ENCODE data around the gene TBX18.

TBX18 gene

DNA sequence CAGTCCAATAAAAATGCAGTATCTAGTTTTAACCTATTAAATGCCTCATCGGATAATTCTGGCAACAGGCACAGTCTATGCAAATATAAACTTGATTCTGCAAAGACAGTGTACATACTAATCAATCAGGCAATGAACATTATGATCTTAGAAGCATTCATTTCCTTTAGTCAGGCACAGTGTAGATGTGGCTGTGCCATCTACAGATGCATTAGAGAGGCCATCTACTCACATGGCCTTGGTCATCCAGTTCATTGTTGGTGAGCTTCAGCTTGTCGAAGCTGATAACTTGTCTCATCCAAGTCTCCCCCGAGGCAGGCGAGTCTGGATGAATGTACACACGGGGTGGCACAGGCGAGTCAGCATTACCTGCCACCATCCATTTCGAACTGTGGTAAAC is 7.9 kb downstream of the TBX18 start:
- no peak overlapping the region for H3K27ac ChIP-seq
- H3K36me3 ChIP-seq, result no peaks in the 10 kb centered on the region
- H3K27me3 ChIP-seq, result peaks cover 57% of the 10 kb centered on the region
- TF ChIP-seq, protein P1, sequence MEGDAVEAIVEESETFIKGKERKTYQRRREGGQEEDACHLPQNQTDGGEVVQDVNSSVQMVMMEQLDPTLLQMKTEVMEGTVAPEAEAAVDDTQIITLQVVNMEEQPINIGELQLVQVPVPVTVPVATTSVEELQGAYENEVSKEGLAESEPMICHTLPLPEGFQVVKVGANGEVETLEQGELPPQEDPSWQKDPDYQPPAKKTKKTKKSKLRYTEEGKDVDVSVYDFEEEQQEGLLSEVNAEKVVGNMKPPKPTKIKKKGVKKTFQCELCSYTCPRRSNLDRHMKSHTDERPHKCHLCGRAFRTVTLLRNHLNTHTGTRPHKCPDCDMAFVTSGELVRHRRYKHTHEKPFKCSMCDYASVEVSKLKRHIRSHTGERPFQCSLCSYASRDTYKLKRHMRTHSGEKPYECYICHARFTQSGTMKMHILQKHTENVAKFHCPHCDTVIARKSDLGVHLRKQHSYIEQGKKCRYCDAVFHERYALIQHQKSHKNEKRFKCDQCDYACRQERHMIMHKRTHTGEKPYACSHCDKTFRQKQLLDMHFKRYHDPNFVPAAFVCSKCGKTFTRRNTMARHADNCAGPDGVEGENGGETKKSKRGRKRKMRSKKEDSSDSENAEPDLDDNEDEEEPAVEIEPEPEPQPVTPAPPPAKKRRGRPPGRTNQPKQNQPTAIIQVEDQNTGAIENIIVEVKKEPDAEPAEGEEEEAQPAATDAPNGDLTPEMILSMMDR (IDR thresholded peaks at IDR 0.05), result no peak
- no peaks in the 10 kb centered on the region for H3K9me3 ChIP-seq
- no peaks in the 10 kb centered on the region for H3K4me1 ChIP-seq (ENCODE audit: control insufficient read depth in 1 of 2, insufficient read depth in 1 of 2, low read depth in 1 of 2, low read length in 1 of 2)
- H3K4me3 ChIP-seq (ENCODE audit: low read depth in 1 of 2, low read length in 1 of 2), result no peak overlapping the region

GRCh38 chr6:84753173-84753572 is 11.2 kb downstream of the TBX18 start:
- no peaks in the 10 kb centered on the region for H3K4me1 ChIP-seq (ENCODE audit: control insufficient read depth in 1 of 2, insufficient read depth in 1 of 2, low read depth in 1 of 2, low read length in 1 of 2)
- H3K27me3 ChIP-seq, result peaks cover 24% of the 10 kb centered on the region
- H3K4me3 ChIP-seq (ENCODE audit: low read depth in 1 of 2, low read length in 1 of 2), result no peak overlapping the region
- H3K27ac ChIP-seq, result no peak overlapping the region
- TF ChIP-seq, protein P1 (IDR thresholded peaks at IDR 0.05), result no peak
- no peaks in the 10 kb centered on the region for H3K36me3 ChIP-seq
- no peaks in the 10 kb centered on the region for H3K9me3 ChIP-seq

- Histone ChIP-seq H3K9me3 (no peaks in the 10 kb centered on the region), H3K4me1 (ENCODE audit: control insufficient read depth in 1 of 2, insufficient read depth in 1 of 2, low read depth in 1 of 2, low read length in 1 of 2) (no peaks in the 10 kb centered on the region), H3K4me3 (ENCODE audit: low read depth in 1 of 2, low read length in 1 of 2) (no peak overlapping the region), H3K27me3 (peaks cover 19% of the 10 kb centered on the region), H3K36me3 (no peaks in the 10 kb centered on the region), H3K27ac (no peak overlapping the region)
- TF ChIP-seq, protein P1 (IDR thresholded peaks at IDR 0.05), result no peak
Observed at GRCh38 chr6:84752118-84752850, 12.1 kb downstream of the TBX18 start.

DNA sequence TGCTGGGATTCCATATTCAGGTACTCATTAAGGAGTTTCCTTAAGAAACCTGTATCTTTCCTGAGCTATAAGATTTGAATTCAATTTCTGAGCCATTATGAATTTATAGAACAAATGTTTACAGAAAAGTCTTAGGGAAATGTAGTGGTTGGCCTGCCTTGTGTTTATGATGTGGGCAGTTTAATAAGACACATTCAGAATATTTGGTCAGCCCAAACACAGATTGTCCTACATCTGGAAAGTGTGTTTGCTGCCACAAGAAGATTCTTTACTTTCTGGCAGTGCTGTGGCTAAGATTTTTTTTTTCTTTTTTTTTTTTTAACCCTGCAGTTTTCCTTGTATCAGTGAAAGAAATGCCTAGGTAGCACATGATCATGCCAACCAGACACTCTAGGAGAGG is 15.2 kb downstream of the TBX18 start:
- H3K4me1 ChIP-seq (ENCODE audit: control insufficient read depth in 1 of 2, insufficient read depth in 1 of 2, low read depth in 1 of 2, low read length in 1 of 2), result no peaks in the 10 kb centered on the region
- TF ChIP-seq, protein P1 (IDR thresholded peaks at IDR 0.05), result no peak
- no peaks in the 10 kb centered on the region for H3K27me3 ChIP-seq

DNA sequence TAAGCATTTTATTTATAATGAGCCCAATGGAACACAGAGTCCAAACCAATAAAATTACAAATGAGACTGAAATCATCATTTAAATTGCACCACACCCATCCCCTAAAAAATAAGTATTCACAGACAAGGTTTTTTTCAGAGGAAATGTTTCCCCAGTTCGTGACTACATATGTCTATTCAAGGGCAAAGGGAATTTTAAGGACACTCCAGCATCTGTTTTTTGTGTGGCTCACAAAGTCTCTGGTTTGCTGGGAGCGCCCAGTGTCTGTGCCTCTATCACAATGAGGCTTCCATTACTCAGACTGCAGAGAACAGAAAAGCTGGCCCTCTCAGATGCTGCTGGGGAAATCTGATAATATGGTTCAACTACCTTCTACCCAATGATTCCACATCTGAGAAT is 16.0 kb downstream of the TBX18 start:
- H3K27ac ChIP-seq, result no peak overlapping the region
- no peak overlapping the region for H3K4me3 ChIP-seq (ENCODE audit: low read depth in 1 of 2, low read length in 1 of 2)
- no peaks in the 10 kb centered on the region for H3K9me3 ChIP-seq
- no peaks in the 10 kb centered on the region for H3K4me1 ChIP-seq (ENCODE audit: control insufficient read depth in 1 of 2, insufficient read depth in 1 of 2, low read depth in 1 of 2, low read length in 1 of 2)
- TF ChIP-seq, protein P1 (IDR thresholded peaks at IDR 0.05), result no peak
- H3K36me3 ChIP-seq, result no peaks in the 10 kb centered on the region
- H3K27me3 ChIP-seq, result no peaks in the 10 kb centered on the region

More for the DNA sequence above, 15.2 kb downstream of the TBX18 start:
- Histone ChIP-seq H3K9me3 (no peaks in the 10 kb centered on the region), H3K36me3 (no peaks in the 10 kb centered on the region), H3K27ac (no peak overlapping the region), H3K4me3 (ENCODE audit: low read depth in 1 of 2, low read length in 1 of 2) (no peak overlapping the region)

All from neutrophil (primary cell).